Measurements from ENCODE around the gene AGAP4.
"Not testable (repeated sequence)": the region's sequence is repeated elsewhere in the genome, so short reads cannot be mapped to it uniquely, and the experiment has no call there.

AGAP4 gene

GRCh38 chr10:45847400-45847799, at the start of gene AGAP4:
Gene AGAP4, minus strand, starts transcription at chr10:45847500. Its CDS starts 153 bp downstream, at chr10:45847347.
- not testable (repeated sequence) for DNase-seq (ENCODE audit: low read depth in 2 of 3, low spot score in 1 of 3)

- not testable (repeated sequence) for DNase-seq (ENCODE audit: low read depth in 2 of 3, low spot score in 1 of 3)
Observed at GRCh38 chr10:45890721-45891120, 43.4 kb upstream of the AGAP4 start.

- not testable (repeated sequence) for DNase-seq (ENCODE audit: low read depth in 2 of 3, low spot score in 1 of 3)
Observed at GRCh38 chr10:45889539-45890230, 42.4 kb upstream of the AGAP4 start.

- not testable (repeated sequence) for DNase-seq (ENCODE audit: low read depth in 2 of 3, low spot score in 1 of 3)
Observed at GRCh38 chr10:45882880-45883279, 35.6 kb upstream of the AGAP4 start.

DNA sequence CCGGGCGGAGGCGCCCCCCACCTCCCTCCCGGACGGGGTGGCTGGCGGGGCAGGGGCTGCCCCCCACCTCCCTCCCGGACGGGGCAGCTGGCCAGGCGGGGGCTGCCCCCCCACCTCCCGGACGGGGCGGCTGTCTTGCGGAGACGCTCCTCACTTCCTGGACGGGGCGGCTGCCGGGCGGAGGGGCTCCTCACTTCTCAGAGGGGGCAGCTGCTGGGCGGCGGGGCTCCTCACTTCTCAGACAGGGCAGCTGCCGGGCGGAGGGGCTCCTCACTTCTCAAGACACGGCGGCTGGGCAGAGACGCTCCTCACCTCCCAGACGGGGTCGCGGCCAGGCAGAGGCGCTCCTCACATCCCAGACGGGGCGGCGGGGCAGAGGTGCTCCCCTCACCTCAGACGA, 18.1 kb upstream of the AGAP4 start:
- not testable (repeated sequence) for DNase-seq (ENCODE audit: low read depth in 2 of 3, low spot score in 1 of 3)

- DNase-seq (ENCODE audit: low read depth in 2 of 3, low spot score in 1 of 3): not testable (repeated sequence)
Observed at GRCh38 chr10:45864264-45864663, 17.0 kb upstream of the AGAP4 start.

GRCh38 chr10:45863632-45864031, 16.3 kb upstream of the AGAP4 start:
- DNase-seq (ENCODE audit: low read depth in 2 of 3, low spot score in 1 of 3): not testable (repeated sequence)

DNA sequence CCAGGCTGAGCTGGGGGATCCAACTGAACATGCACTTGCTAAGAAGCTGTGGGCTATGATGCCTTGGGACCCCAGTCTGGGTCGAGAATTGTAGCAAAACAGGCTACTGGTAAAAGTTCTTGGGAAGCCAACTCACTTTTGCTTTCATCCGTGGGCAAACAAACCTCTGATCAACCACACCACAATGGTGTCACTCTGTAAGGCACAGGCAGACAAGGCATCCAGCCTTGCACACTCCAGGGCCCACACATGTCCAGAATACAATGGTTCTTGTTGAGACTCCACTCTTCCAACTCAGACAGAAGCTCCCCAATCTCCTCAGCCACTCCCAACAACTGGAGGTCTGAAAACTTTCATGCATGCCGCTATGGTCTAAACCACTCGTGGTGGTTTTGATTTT, 10.6 kb upstream of the AGAP4 start:
- not testable (repeated sequence) for DNase-seq (ENCODE audit: low read depth in 2 of 3, low spot score in 1 of 3)

DNA sequence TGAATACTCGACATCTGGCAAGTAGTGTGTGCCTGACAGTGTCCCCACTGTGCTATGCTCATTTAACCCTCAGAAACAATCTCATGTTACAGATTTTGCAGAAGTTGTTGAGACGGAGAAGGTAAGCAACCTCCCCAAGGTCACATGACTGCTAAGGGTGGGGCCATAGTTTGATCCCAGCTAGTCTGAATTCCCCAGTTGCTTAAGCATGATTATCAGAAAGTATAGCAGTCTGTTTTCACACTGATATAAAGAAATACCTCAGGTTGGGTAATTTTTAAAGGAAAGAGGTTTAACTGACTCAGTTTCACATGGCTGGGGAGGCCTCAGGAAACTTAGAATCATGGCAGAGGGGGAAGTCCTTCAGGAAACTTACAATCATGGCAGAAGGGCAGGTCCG, 1.2 kb upstream of the AGAP4 start:
- DNase-seq (ENCODE audit: low read depth in 2 of 3, low spot score in 1 of 3): not testable (repeated sequence)

DNA sequence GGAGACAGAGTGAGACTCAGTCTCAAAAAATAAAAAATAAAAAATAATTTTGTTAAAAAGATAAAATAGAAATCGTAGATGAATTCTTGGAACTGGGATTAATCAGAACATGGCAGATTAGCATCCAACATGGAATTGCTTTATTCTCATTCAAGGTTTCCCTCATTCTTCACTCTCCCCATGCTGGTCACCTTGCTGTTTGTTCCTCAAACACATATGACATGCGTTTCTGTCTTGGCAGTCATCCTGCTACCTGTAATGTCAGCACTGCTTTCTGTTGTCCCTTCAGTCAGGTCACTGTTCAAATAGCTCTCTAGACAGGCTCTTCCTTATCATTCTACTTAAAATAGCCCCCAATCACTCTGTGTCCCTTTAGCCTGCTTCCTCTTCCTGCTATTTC, 24.4 kb downstream of the AGAP4 start:
- DNase-seq (ENCODE audit: low read depth in 2 of 3, low spot score in 1 of 3): not testable (repeated sequence)

GRCh38 chr10:45820107-45820830, 27.0 kb downstream of the AGAP4 start:
- DNase-seq (ENCODE audit: low read depth in 2 of 3, low spot score in 1 of 3): not testable (repeated sequence)

DNA sequence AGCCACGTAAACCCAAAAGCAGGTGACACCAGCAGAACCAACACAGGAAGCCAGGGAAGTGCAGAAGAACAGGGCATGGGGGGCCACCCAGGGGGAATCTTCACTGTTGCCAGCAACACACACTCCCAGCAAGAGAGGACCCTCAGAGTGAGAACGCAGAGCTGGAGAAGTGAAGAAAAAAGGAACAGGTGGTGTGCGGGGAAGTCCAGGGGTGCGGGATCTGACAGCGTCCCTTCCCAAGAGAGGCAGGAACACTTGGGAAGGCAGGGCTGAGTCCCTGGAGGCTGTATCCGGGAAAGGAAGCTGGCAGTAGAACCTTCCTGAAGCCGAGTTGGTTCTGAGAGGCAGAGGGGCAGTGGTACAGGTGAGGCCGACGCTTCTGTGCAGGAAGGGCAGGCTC, 27.7 kb downstream of the AGAP4 start:
- no peak for DNase-seq (ENCODE audit: low read depth in 2 of 3, low spot score in 1 of 3)

DNA sequence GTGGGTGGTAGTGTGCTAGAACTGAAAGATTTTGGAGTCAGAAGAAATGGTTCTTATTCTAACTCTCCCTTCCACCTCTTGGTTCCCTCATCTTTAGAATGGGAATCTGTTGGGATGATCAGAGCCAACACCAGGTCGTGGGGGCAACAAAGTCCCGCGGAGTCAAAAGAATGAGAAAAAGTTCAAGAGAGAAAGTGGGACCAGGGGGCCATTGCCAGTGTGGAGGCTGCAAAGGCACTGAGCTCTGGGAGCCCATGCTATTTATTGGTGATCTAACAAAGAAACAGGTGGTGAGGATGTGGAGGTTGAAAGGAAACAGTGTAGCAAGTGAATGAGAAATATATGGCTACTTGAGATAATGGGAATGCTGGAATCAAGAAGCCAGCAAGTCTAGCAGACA, 29.4 kb downstream of the AGAP4 start:
- no peak for DNase-seq (ENCODE audit: low read depth in 2 of 3, low spot score in 1 of 3)

GRCh38 chr10:45817130-45817859, 30.0 kb downstream of the AGAP4 start:
- DNase-seq (ENCODE audit: low read depth in 2 of 3, low spot score in 1 of 3): no peak

DNA sequence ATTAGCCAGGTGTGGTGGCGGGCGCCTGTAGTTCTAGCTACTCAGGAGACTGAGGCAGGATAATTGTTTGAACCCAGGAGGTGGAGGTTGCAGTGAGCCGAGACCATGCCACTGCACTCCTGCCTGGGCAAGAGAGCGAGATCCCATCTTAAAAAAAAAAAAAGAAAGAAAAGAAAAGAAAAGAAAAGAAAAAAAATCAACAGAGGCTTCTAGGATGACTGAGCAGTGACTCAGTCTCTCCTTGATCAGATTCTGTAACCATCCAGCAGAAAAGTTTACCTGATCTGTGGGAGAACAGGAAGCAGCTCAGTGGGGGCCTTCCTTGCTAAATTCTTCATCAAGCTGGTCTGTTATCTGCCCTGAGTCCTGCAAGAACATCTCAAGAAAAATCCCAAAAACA, 33.2 kb downstream of the AGAP4 start:
- not testable (repeated sequence) for DNase-seq (ENCODE audit: low read depth in 2 of 3, low spot score in 1 of 3)

GRCh38 chr10:45812959-45813358, 34.3 kb downstream of the AGAP4 start:
- DNase-seq (ENCODE audit: low read depth in 2 of 3, low spot score in 1 of 3): not testable (repeated sequence)

DNA sequence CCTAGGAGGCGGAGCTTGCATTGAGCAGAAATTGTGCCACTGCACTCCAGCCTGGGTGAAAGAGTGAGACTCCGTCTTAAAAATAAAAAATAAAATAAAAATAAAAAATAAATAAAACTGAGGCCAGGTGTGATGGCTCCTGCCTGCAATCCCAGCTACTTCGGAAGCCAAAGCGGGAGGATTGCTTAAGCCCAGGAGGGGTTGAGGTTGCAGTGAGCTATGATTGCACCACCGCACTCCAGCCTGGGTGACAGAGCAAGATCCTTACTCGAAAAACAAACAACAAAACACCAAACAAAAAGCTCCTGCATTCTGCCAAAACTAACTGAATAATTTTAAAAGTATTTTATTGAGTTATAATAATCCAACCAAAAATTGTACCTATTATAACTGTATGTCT, 36.2 kb downstream of the AGAP4 start:
- no peak for DNase-seq (ENCODE audit: low read depth in 2 of 3, low spot score in 1 of 3)

DNA sequence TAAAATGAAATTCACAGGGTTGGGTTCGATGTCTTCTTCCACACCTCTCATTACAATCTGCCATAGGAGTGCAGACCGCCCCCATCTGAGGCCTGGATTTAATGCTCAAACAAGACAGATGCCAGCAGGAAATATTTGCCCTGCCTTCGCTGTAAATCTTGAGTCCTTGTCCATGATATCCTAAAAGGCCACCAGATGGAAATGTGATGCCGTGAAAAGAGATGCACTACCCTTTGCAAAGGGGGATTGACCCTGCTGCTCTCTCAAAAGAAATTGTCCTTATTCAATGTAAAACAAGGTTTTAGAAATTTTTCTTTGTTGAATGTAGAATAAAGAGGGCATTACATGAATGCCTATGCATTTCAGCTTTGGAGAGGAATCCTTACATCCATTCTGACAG, 37.5 kb downstream of the AGAP4 start:
- DNase-seq (ENCODE audit: low read depth in 2 of 3, low spot score in 1 of 3): no peak

- DNase-seq (ENCODE audit: low read depth in 2 of 3, low spot score in 1 of 3): not testable (repeated sequence)
Observed at GRCh38 chr10:45804996-45805395, 42.3 kb downstream of the AGAP4 start.

DNA sequence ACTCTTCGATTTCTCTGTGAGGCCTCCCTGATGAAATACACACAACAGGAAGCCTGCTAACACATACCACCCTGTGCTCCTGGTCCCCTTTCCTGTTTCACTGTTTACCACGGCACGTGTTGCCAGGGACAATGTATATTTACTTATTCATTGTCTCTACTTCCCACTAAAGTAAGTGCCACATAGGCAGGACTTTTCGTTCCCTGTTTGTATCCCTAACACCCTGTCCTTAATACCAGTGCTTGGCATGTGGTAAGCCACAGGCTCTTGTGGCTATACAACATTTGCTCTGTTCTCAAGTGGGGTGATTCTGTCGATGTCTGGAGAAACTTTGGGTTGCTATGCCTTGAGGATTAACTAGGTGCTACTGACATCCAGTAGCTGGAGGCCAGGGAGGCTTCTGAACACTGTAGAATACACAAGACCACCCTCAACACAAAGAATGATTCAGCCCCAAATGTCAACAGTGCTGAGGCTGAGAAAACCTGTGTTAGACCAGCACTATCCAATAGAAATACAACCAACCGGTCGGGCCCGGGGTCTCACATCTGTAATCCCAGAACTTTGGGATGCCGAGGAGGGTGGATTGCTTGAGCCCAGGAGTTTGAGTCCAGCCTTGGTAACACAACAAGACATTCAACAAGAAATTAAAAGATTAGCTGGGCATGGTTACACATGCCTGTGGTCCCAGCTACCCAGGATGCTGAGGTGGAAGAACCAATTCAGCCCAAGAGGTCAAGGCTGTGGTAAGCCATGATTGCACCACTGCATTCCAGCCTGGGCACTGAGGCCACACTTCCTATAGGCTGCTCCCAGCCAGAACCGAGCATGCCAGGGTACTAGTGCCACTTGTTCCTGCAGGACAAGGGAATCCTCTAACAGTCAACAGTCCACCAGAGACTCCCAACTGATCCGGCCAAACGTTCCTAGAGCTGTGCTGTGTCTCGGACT, 44.0 kb downstream of the AGAP4 start:
- DNase-seq (ENCODE audit: low read depth in 2 of 3, low spot score in 1 of 3): not testable (repeated sequence)

GRCh38 chr10:45794761-45795160, 52.5 kb downstream of the AGAP4 start:
- not testable (repeated sequence) for DNase-seq (ENCODE audit: low read depth in 2 of 3, low spot score in 1 of 3)
